ENCODE data around the gene BAG2.

BAG2 gene

DNA sequence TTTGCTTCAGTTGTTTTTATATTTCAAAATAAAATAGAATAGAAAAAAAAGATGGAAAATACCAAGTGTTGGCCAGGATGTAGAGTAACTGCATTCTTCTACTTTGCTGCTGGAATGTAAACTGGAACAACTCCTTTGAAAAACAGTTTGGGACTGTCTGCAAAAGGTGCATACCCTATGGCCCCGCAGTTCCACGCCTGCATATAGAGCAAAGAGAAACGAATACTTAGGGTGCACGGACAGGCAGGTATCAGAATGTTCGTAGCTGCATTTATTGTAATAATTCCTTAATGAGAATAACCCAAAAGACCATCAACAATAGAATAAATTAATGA is 50.6 kb downstream of the BAG2 start:
- TF ChIP-seq, protein P1, sequence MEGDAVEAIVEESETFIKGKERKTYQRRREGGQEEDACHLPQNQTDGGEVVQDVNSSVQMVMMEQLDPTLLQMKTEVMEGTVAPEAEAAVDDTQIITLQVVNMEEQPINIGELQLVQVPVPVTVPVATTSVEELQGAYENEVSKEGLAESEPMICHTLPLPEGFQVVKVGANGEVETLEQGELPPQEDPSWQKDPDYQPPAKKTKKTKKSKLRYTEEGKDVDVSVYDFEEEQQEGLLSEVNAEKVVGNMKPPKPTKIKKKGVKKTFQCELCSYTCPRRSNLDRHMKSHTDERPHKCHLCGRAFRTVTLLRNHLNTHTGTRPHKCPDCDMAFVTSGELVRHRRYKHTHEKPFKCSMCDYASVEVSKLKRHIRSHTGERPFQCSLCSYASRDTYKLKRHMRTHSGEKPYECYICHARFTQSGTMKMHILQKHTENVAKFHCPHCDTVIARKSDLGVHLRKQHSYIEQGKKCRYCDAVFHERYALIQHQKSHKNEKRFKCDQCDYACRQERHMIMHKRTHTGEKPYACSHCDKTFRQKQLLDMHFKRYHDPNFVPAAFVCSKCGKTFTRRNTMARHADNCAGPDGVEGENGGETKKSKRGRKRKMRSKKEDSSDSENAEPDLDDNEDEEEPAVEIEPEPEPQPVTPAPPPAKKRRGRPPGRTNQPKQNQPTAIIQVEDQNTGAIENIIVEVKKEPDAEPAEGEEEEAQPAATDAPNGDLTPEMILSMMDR (IDR thresholded peaks at IDR 0.05; ENCODE audit: low read depth, low read length, missing control alignments) = no peak
- in situ Hi-C loops (cut with HindIII; ENCODE audit: low sequenced_read_pairs) = no loop called here
- H3K4me3 ChIP-seq (ENCODE audit: low read depth, low read length) = peak overlapping the region; percentile 85
- no peak for DNase-seq (ENCODE audit: low read depth)

DNA sequence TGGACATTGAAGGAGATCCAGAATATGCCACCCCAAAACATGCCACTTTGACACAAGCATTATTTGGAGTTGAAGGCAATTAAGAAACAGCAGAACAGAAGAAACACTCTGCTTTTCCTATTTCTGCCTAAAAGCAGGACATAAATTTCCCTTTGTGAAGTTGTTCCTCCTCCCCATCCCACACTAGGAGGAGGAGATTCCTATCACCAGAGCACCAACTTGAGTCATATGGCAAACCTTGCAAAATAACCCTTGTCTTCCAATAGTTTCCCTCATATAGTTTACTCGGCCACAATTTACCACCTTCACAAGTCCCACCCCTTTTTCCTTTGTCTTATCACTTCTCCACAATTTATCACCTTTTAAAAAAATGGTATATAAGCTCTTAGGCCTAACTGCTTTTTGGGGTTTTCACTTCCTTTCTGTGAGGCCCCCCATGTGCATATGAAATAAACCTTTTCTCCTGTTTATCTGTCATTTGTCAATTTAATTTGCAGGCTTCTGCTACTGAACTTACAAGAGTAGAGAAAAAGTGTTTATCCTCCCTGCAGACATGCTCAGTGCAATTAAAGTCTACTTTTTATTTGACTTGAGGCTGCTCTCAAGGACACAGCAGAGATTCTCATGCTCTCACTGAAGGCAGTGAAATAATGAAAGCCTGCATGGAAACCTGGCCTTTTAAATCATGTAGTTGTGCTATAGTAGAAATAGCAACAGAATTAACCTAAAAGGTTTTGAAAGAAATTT is 52.8 kb downstream of the BAG2 start:
- in situ Hi-C loops (cut with HindIII; ENCODE audit: low sequenced_read_pairs) = no loop called here
- no peak overlapping the region for H3K4me3 ChIP-seq (ENCODE audit: low read depth, low read length)

DNA sequence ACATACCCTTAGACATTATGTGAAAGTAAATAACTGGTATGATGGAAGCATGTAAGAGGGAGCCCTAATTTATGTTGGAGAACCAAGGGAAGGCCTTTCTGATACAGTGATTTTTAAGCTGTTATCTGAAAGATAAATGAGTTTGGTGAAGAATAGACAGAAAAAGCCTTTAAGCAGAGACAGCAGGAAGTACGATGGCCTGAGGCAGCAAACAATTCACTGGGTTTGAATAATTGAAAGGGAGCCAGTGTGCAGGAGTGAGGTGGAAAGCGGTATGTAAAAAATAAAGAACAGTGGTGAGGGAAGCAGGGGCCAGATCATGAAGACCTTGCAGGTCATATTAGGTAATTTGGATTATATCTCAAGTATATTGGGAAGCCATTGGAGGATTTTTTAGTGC is 54.1 kb downstream of the BAG2 start:
- in situ Hi-C loops (cut with HindIII; ENCODE audit: low sequenced_read_pairs) = no loop called here
- TF ChIP-seq, protein P1 (IDR thresholded peaks at IDR 0.05; ENCODE audit: low read depth, low read length, missing control alignments) = no peak
- no peak overlapping the region for H3K4me3 ChIP-seq (ENCODE audit: low read depth, low read length)
- no peak for DNase-seq (ENCODE audit: low read depth)

More for the DNA sequence above, 52.8 kb downstream of the BAG2 start:
- no peak for DNase-seq (ENCODE audit: low read depth)
- TF ChIP-seq, protein P1 (IDR thresholded peaks at IDR 0.05; ENCODE audit: low read depth, low read length, missing control alignments) = no peak

Data from astrocyte of the cerebellum (primary cell).